Measurements from ENCODE around the gene LNP1. TPM values are rescaled to one million over a fixed set of nuclear protein-coding genes. Genes with fewer than 3 reads are reported as not detected.

Gene LNP1
- total and polyA plus RNA-seq, 2 of the 8 experiments (the other 6 are each of a cell fraction or from before 2014, with no cell fraction given): 6.6 to 8.7 TPM

GRCh38 chr3:100358413-100358812, 42.9 kb upstream of the LNP1 start (continued):
- TF ChIP-seq CHD7 (IDR thresholded peaks at IDR 0.05; ENCODE audit: insufficient replicate concordance, low read length) (no peak), RBBP5 (IDR thresholded peaks at IDR 0.05; ENCODE audit: borderline replicate concordance, low read depth, low read length) (no peak), BRCA1 (IDR thresholded peaks at IDR 0.05; ENCODE audit: low read depth, low read length) (no peak), NANOG (IDR thresholded peaks at IDR 0.05; ENCODE audit: insufficient read depth, low read depth, low read length, poor library complexity, severe bottlenecking) (no peak), RXRA (IDR thresholded peaks at IDR 0.05; ENCODE audit: insufficient read depth, low read depth, low read length) (no peak), MAX (IDR thresholded peaks at IDR 0.05) (no peak), EP300 (IDR thresholded peaks at IDR 0.05; ENCODE audit: borderline replicate concordance in 1 of 2, low read depth in 2 of 2, low read length in 2 of 2) (no peak), TAF1 (IDR thresholded peaks at IDR 0.05; ENCODE audit: low read depth, low read length) (no peak), EGR1 (IDR thresholded peaks at IDR 0.05; ENCODE audit: borderline replicate concordance, low read depth, low read length) (no peak), CHD1 (IDR thresholded peaks at IDR 0.05; ENCODE audit: low read depth, low read length) (no peak), SRF (IDR thresholded peaks at IDR 0.05; ENCODE audit: low read depth, low read length) (no peak)
